Activated CD8-positive, alpha-beta memory T cell treated with anti-CD3 and anti-CD28 coated beads, Interleukin-2, amount 50 U/mL, for 24 hours (primary cell): ENCODE data around the gene RXFP1.

Experiments
- DNase-seq: peaks from one replicate; pipeline ENCODE4 v3.0.0-alpha.2; 2020; ENCODE audit errors: extremely low read depth

The RXFP1 gene

GRCh38 chr4:158521484-158522088 lies at the start of gene RXFP1:
Gene RXFP1, plus strand, starts transcription at chr4:158521882. Its CDS starts 95 bp downstream, at chr4:158521977.
- no peak for DNase-seq

- no peak for DNase-seq
Measured at GRCh38 chr4:158481811-158482210, 39.9 kb upstream of the RXFP1 start.

GRCh38 chr4:158484173-158484885 lies 37.4 kb upstream of the RXFP1 start:
- DNase-seq = no peak

GRCh38 chr4:158490629-158491028 lies 31.1 kb upstream of the RXFP1 start:
- no peak for DNase-seq

GRCh38 chr4:158492391-158492790 lies 29.3 kb upstream of the RXFP1 start:
- no peak for DNase-seq

GRCh38 chr4:158496030-158496741 lies 25.5 kb upstream of the RXFP1 start:
- no peak for DNase-seq

GRCh38 chr4:158500054-158500453 lies 21.6 kb upstream of the RXFP1 start:
- DNase-seq = no peak

- DNase-seq = no peak
Measured at GRCh38 chr4:158513256-158513655, 8.4 kb upstream of the RXFP1 start.

GRCh38 chr4:158519226-158519625 lies 2.5 kb upstream of the RXFP1 start:
- no peak for DNase-seq

- no peak for DNase-seq
Measured at GRCh38 chr4:158523990-158524535, 2.4 kb downstream of the RXFP1 start.

GRCh38 chr4:158527516-158527915 lies 5.8 kb downstream of the RXFP1 start:
- no peak for DNase-seq

- DNase-seq = no peak
Measured at GRCh38 chr4:158529505-158529904, 7.8 kb downstream of the RXFP1 start.

GRCh38 chr4:158530381-158530780 lies 8.7 kb downstream of the RXFP1 start:
- DNase-seq = no peak

- DNase-seq = no peak
Measured at GRCh38 chr4:158530898-158531297, 9.2 kb downstream of the RXFP1 start.

GRCh38 chr4:158532556-158533231 lies 11.0 kb downstream of the RXFP1 start:
- no peak for DNase-seq

GRCh38 chr4:158534727-158535126 lies 13.0 kb downstream of the RXFP1 start:
- no peak for DNase-seq

GRCh38 chr4:158535130-158535614 lies 13.5 kb downstream of the RXFP1 start:
- DNase-seq = no peak

- no peak for DNase-seq
Measured at GRCh38 chr4:158536833-158537232, 15.2 kb downstream of the RXFP1 start.

GRCh38 chr4:158538176-158538575 lies 16.5 kb downstream of the RXFP1 start:
- no peak for DNase-seq

GRCh38 chr4:158538911-158539310 lies 17.2 kb downstream of the RXFP1 start:
- no peak for DNase-seq

GRCh38 chr4:158540125-158540907 lies 18.6 kb downstream of the RXFP1 start:
- no peak for DNase-seq
